ENCODE data around the gene PTGER1.

DNA sequence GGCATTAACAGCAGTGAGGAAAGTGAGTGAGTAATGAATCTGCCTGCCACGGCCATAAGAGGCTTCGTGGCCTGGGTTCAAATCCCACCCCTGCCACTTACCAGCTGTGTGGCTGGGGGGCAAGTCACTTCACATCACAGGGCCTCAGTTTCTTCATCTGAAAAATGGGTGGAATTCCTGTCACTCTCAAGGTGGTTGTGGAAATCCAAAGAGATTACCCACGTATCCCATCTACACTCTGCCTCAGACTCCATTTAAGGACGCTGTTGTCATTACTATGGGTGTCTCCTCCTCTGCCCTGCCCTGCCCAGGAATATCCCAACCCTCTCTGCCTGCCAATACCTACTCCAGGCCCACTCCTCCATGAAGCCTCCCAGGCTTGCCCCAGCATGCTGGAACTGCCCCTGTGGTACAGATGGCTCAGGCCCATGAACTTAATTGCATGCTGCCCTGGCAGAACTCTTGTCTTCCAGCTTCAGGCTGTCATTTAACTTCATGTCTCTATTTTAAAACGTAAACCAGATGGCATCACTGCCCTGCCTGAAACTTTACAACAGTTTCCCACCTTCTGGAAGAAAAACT lies 17.7 kb upstream of the PTGER1 start:
- no peak for TF ChIP-seq EZH2 (IDR thresholded peaks at IDR 0.05; ENCODE audit: low read length, unreplicated experiment)
- TF ChIP-seq, protein P1, sequence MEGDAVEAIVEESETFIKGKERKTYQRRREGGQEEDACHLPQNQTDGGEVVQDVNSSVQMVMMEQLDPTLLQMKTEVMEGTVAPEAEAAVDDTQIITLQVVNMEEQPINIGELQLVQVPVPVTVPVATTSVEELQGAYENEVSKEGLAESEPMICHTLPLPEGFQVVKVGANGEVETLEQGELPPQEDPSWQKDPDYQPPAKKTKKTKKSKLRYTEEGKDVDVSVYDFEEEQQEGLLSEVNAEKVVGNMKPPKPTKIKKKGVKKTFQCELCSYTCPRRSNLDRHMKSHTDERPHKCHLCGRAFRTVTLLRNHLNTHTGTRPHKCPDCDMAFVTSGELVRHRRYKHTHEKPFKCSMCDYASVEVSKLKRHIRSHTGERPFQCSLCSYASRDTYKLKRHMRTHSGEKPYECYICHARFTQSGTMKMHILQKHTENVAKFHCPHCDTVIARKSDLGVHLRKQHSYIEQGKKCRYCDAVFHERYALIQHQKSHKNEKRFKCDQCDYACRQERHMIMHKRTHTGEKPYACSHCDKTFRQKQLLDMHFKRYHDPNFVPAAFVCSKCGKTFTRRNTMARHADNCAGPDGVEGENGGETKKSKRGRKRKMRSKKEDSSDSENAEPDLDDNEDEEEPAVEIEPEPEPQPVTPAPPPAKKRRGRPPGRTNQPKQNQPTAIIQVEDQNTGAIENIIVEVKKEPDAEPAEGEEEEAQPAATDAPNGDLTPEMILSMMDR (conservative IDR thresholded peaks at IDR 0.05; ENCODE audit: low read depth, low read length) = no peak
